HG02588 (cell line): ENCODE measurements around the gene TPK1.

Experiments used
- ATAC-seq: cut with Tn5 transposase; IDR thresholded peaks from one replicate; pipeline ENCODE4 v1.9.1; 2021; ENCODE audit warnings: mild to moderate bottlenecking, moderate library complexity; ENCODE audit not compliant: unreplicated experiment

TPK1 gene

GRCh38 chr7:144488977-144489376 is 346.9 kb downstream of the TPK1 start:
- ATAC-seq = no peak

GRCh38 chr7:144487901-144488300 is 348.0 kb downstream of the TPK1 start:
- no peak for ATAC-seq

- no peak for ATAC-seq
Measured at GRCh38 chr7:144484445-144484844, 351.4 kb downstream of the TPK1 start.

- ATAC-seq = no peak
Measured at GRCh38 chr7:144483189-144483588, 352.7 kb downstream of the TPK1 start.

- ATAC-seq = no peak
Measured at GRCh38 chr7:144481833-144482232, 354.0 kb downstream of the TPK1 start.

GRCh38 chr7:144477348-144477747 is 358.5 kb downstream of the TPK1 start:
- ATAC-seq = no peak

GRCh38 chr7:144474800-144475615 is 360.8 kb downstream of the TPK1 start:
- ATAC-seq = no peak

GRCh38 chr7:144474363-144474762 is 361.5 kb downstream of the TPK1 start:
- ATAC-seq = no peak

- no peak for ATAC-seq
Measured at GRCh38 chr7:144473908-144474307, 361.9 kb downstream of the TPK1 start.

- ATAC-seq = no peak
Measured at GRCh38 chr7:144470078-144470477, 365.8 kb downstream of the TPK1 start.

- no peak for ATAC-seq
Measured at GRCh38 chr7:144468990-144469732, 366.7 kb downstream of the TPK1 start.

- ATAC-seq = no peak
Measured at GRCh38 chr7:144459635-144460034, 376.2 kb downstream of the TPK1 start.

GRCh38 chr7:144455040-144455404 is 380.8 kb downstream of the TPK1 start:
- no peak for ATAC-seq

- no peak for ATAC-seq
Measured at GRCh38 chr7:144454256-144455039, 381.4 kb downstream of the TPK1 start.

GRCh38 chr7:144452064-144452463 is 383.8 kb downstream of the TPK1 start:
- peak; percentile 62 for ATAC-seq

- no peak for ATAC-seq
Measured at GRCh38 chr7:144445590-144445989, 390.3 kb downstream of the TPK1 start.

GRCh38 chr7:144439717-144440205 is 396.1 kb downstream of the TPK1 start:
- ATAC-seq = no peak

- ATAC-seq = no peak
Measured at GRCh38 chr7:144438759-144439158, 397.1 kb downstream of the TPK1 start.

- ATAC-seq = peak; percentile 71
Measured at GRCh38 chr7:144437370-144438191, 398.3 kb downstream of the TPK1 start.

GRCh38 chr7:144436500-144436899 is 399.4 kb downstream of the TPK1 start:
- no peak for ATAC-seq
